CD4-positive, CD25-positive, alpha-beta regulatory T cell (primary cell): Measurements from ENCODE around the gene PCGF6. TPM values are rescaled to one million over a fixed set of nuclear protein-coding genes. Genes with fewer than 3 reads are reported as not detected.
"Not testable (repeated sequence)": the region's sequence is repeated elsewhere in the genome, so short reads cannot be mapped to it uniquely, and the experiment has no call there.

ENCODE experiments used
- ATAC-seq, 2 donors: fragments of 150-1000 bp; cut with Tn5 transposase; one replicate each; pipeline ENCODE4 v1.10.0; 2021; ENCODE audit warnings: low read depth in 2 of 2, moderate number of reproducible peaks in 2 of 2, moderate library complexity in 1 of 2
- DNase-seq, 3 donors: peaks; one replicate each; pipeline versions ENCODE4 v3.0.0 to v3.0.0-alpha.2; 2012 to 2022; ENCODE audit warnings: mixed read lengths in 1 of 3
- H3K27ac ChIP-seq: one replicate; pipeline ENCODE4 v1.7.0; 2013; ENCODE audit warnings: mild to moderate bottlenecking, low read length; ENCODE audit not compliant: insufficient read depth, poor library complexity, severe bottlenecking
- H3K27me3 ChIP-seq: one replicate; pipeline ENCODE4 v1.7.0; 2013; ENCODE audit warnings: low read length; ENCODE audit not compliant: control insufficient read depth, insufficient read depth
- H3K36me3 ChIP-seq: one replicate; pipeline ENCODE4 v1.7.0; 2013; ENCODE audit warnings: mild to moderate bottlenecking, low read length, moderate library complexity; ENCODE audit not compliant: control insufficient read depth, insufficient read depth
- H3K4me1 ChIP-seq: 2 replicates; pipeline ENCODE4 v1.7.0; 2013; ENCODE audit warnings: mild to moderate bottlenecking, low read length; ENCODE audit not compliant: insufficient read depth, control insufficient read depth, poor library complexity, severe bottlenecking
- H3K4me3 ChIP-seq: one replicate; pipeline ENCODE4 v1.7.0; 2013; ENCODE audit warnings: low read depth, mild to moderate bottlenecking, low read length, moderate library complexity
- H3K9me3 ChIP-seq, 2 experiments: 1 replicate in 1 of 2; 2 replicates in 1 of 2; pipeline ENCODE4 v1.7.0; 2013; ENCODE audit warnings: low read length in 2 of 2, mild to moderate bottlenecking in 1 of 2, moderate library complexity in 1 of 2; ENCODE audit not compliant: control insufficient read depth in 2 of 2
- H3K27ac Mint-ChIP-seq, 3 donors: one replicate each; pipeline ENCODE4 v1.8.0; 2020 to 2022; ENCODE audit warnings: mild to moderate bottlenecking in 3 of 3, mixed read lengths in 3 of 3, moderate library complexity in 2 of 3
- H3K27me3 Mint-ChIP-seq: one replicate; pipeline ENCODE4 v1.8.0; 2022; ENCODE audit warnings: mild to moderate bottlenecking, mixed read lengths
- H3K36me3 Mint-ChIP-seq: one replicate; pipeline ENCODE4 v1.8.0; 2020; ENCODE audit warnings: mixed read lengths
- H3K4me1 Mint-ChIP-seq, 4 donors: one replicate each; pipeline ENCODE4 v1.8.0; 2020 to 2022; ENCODE audit warnings: mixed read lengths in 4 of 4, mild to moderate bottlenecking in 1 of 4
- H3K4me3 Mint-ChIP-seq, 4 donors: one replicate each; pipeline ENCODE4 v1.8.0; 2020 to 2022; ENCODE audit warnings: mild to moderate bottlenecking in 4 of 4, mixed read lengths in 4 of 4, moderate library complexity in 3 of 4
- H3K9me3 Mint-ChIP-seq, 7 donors: one replicate each; pipeline ENCODE4 v1.8.0; 2020 to 2022; ENCODE audit warnings: mixed read lengths in 7 of 7, mild to moderate bottlenecking in 3 of 7, moderate library complexity in 2 of 7
- polyA plus RNA-seq, 4 donors: library from polyadenylated mRNA; unstranded; fragments of 300-500 nt; fragmentation: Illumina TruSeq; gene quantifications; one replicate each; pipeline ENCODE4 v1.2.3, GENCODE V29; 2021
- total RNA-seq: library from RNA; stranded (reverse); gene quantifications from one replicate; pipeline ENCODE4 v1.2.3, GENCODE V29; 2022

Gene PCGF6
- total and polyA plus RNA-seq, 5 donors from 2014 or later = 6.0 to 10.4 (median 9.0) TPM

DNA sequence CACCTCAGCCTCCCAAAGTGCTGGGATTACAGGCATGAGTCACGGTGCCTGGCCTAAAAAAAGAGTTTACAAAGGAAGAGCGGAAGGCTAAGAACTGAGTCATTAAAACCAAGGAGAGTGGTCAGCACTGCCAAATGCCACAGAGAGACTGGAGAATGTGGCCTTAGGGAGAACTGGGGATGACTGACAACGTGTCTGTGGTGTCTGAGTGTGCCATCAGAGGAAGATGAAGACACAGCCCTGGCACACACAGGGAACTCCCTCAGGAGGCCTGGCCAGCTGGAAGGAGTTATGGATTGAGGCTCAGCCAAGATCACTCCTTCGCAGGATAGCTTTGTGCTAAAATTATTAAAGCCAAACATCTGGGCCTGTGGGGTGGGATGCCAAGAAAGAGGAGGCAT is 77.9 kb downstream of the PCGF6 start:
- peaks cover 16% of the 10 kb centered on the region for H3K4me1 ChIP-seq
- Mint-ChIP-seq H3K4me1 (no peaks in the 10 kb centered on the region), H3K4me3 (peak overlapping the region in 1 of 4 donors; percentile 35), H3K36me3 (no peaks in the 10 kb centered on the region), H3K9me3 (no peaks in the 10 kb centered on the region), H3K27ac (no peak overlapping the region), H3K27me3 (peaks cover 40% of the 10 kb centered on the region)
- no peaks in the 10 kb centered on the region for H3K36me3 ChIP-seq
- no peaks in the 10 kb centered on the region for H3K9me3 ChIP-seq
- no peak overlapping the region for H3K4me3 ChIP-seq
- H3K27ac ChIP-seq = no peak overlapping the region
- ATAC-seq (no peak), DNase-seq (no peak)
- peaks cover 6% of the 10 kb centered on the region for H3K27me3 ChIP-seq

DNA sequence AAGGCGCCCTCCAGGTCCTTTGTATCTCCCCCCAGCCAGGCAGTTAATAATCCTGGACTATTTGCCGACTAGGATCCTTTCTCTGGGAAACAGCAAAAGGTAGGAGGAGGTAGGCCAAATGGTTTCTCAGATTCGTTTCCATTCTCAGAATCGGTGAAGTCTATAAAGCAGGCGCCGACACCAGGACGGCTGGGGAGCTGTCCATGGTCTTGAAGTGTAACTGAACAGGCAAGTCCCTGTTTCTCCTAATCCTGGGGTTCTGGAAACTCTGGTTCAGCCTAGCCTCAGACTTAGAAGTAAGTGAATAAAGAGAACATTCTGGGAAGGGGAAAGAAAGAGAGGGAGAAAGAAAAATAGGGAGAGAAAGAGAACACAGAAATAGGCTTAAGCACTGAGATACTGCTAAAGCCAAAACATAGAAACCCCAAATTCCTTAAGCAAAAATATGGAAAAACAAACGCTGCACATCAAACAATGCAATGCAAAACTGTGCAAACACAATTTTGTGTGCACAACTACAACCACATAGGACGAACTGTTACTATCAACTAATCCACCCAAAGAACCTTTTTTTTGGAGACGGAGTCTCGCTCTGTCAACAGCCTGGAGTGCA is 85.1 kb downstream of the PCGF6 start:
- peak in 2 of 3 donors; percentile 17 to 55 for DNase-seq
- no peak overlapping the region for H3K27ac Mint-ChIP-seq
- no peaks in the 10 kb centered on the region for H3K4me1 ChIP-seq
- peaks cover 27% of the 10 kb centered on the region for H3K27me3 Mint-ChIP-seq
- peaks cover 0 to 4% (median 1%) of the 10 kb centered on the region in 7 donors for H3K9me3 Mint-ChIP-seq
- H3K9me3 ChIP-seq = no peaks in the 10 kb centered on the region
- no peak overlapping the region for H3K27ac ChIP-seq
- no peaks in the 10 kb centered on the region for H3K4me1 Mint-ChIP-seq
- no peak for ATAC-seq
- peaks cover 9% of the 10 kb centered on the region for H3K27me3 ChIP-seq
- no peak overlapping the region for H3K4me3 Mint-ChIP-seq
- H3K36me3 Mint-ChIP-seq = no peaks in the 10 kb centered on the region
- H3K36me3 ChIP-seq = no peaks in the 10 kb centered on the region
- no peak overlapping the region for H3K4me3 ChIP-seq

DNA sequence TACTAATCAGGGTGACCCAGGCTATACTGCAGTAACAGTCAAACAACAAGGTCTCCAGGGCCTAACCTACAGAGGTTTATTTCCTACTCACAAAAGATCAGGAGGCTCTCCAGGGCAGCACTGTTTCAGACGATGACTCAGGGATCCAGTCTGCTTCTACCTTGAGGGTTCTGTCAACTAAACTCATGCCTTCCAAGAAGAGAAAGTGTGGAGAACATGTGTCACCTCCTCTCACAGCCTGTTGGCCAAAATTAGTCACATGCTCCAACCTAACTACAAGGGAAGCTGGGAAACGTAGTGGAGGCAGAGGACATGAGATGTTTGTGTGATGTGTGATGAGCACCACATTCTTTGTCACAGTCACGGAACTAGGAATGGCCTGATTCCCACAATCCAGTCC is 88.7 kb downstream of the PCGF6 start:
- no peaks in the 10 kb centered on the region for H3K36me3 ChIP-seq
- no peak for ATAC-seq
- no peak overlapping the region for H3K4me3 Mint-ChIP-seq
- DNase-seq = no peak
- H3K4me1 Mint-ChIP-seq = no peaks in the 10 kb centered on the region
- no peak overlapping the region for H3K4me3 ChIP-seq
- H3K36me3 Mint-ChIP-seq = peaks cover 4% of the 10 kb centered on the region
- peaks cover 19% of the 10 kb centered on the region for H3K27me3 Mint-ChIP-seq
- H3K9me3 Mint-ChIP-seq = peaks cover 0 to 14% (median 3%) of the 10 kb centered on the region in 7 donors
- H3K27me3 ChIP-seq = peaks cover 9% of the 10 kb centered on the region
- H3K27ac ChIP-seq = no peak overlapping the region
- no peaks in the 10 kb centered on the region for H3K4me1 ChIP-seq
- H3K27ac Mint-ChIP-seq = no peak overlapping the region
- no peaks in the 10 kb centered on the region for H3K9me3 ChIP-seq

DNA sequence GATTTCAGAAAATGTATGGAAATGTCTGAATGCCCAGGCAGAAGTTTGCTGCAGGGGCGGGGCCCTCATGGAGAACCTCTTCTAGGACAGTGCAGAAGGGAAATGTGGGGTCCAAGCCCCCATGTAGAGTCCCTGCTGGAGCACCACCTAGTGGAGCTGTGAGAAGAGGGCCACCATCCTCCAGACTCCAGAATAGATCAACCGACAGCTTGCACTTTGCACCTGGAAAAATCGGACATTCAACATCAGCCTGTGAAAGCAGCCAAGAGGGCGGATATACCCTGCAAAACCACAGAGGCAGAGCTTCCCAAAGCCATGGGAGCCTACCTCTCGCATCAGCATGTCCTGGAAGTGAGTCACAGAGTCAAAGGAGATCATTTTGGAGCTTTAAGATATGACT is 91.0 kb downstream of the PCGF6 start:
- H3K9me3 Mint-ChIP-seq = peaks cover 0 to 14% (median 4%) of the 10 kb centered on the region in 7 donors
- Histone ChIP-seq H3K9me3 (no peaks in the 10 kb centered on the region), H3K4me1 (no peaks in the 10 kb centered on the region), H3K27ac (no peak overlapping the region), H3K27me3 (peaks cover 9% of the 10 kb centered on the region), H3K36me3 (no peaks in the 10 kb centered on the region), H3K4me3 (no peak overlapping the region)
- H3K4me1 Mint-ChIP-seq = no peaks in the 10 kb centered on the region
- peaks cover 6% of the 10 kb centered on the region for H3K27me3 Mint-ChIP-seq
- H3K27ac Mint-ChIP-seq = no peak overlapping the region
- no peak overlapping the region for H3K4me3 Mint-ChIP-seq
- ATAC-seq (no peak), DNase-seq (no peak)
- peaks cover 4% of the 10 kb centered on the region for H3K36me3 Mint-ChIP-seq

DNA sequence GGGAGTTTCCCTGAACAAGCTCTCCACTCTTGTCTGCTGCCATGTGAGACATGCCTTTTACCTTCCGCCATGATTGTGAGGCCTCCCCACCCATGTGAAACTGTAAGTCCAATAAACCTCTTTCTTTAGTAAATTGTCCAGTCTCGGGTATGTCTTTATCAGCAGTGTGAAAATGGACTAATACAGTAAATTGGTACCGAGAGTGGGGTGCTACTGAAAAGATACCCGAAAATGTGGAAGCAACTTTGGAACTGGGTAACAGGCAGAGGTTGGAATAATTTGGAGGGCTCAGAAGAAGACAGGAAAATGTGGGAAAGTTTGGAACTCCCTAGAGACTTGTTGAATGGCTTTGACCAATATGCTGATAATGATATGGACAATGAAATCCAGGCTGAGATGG is 92.0 kb downstream of the PCGF6 start:
- H3K36me3 Mint-ChIP-seq, H3K27ac ChIP-seq, H3K9me3 ChIP-seq, H3K36me3 ChIP-seq, H3K4me3 Mint-ChIP-seq, H3K4me1 ChIP-seq, H3K4me1 Mint-ChIP-seq, H3K4me3 ChIP-seq, H3K27me3 ChIP-seq, ATAC-seq, H3K27ac Mint-ChIP-seq, H3K27me3 Mint-ChIP-seq, DNase-seq: not testable (repeated sequence)
- peaks cover 0 to 14% (median 5%) of the 10 kb centered on the region in 7 donors for H3K9me3 Mint-ChIP-seq

DNA sequence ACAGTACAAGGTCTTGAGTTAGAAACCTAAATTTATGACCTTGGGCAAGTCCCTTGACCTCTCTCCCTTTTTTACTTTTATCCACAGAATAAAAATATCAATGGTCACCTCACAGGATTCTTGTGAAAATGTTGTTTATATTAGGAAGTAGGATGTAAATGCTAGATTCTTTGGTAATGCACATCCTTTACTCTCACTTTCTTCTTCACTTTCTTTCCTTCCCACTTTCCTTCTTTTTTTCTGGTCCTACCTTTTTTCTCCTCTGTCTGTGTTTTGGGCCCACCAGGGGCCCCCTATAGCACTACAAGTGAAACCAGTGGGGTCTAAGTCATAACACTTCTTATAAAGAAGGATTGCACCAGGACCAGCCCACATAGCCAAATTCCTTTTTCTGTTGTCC is 93.1 kb downstream of the PCGF6 start:
- no peaks in the 10 kb centered on the region for H3K9me3 ChIP-seq
- no peaks in the 10 kb centered on the region for H3K36me3 ChIP-seq
- Mint-ChIP-seq H3K27ac (no peak overlapping the region), H3K9me3 (peaks cover 0 to 14% (median 5%) of the 10 kb centered on the region in 7 donors), H3K36me3 (peaks cover 4% of the 10 kb centered on the region), H3K27me3 (no peaks in the 10 kb centered on the region), H3K4me3 (no peak overlapping the region), H3K4me1 (no peaks in the 10 kb centered on the region)
- H3K27ac ChIP-seq = no peak overlapping the region
- no peak for DNase-seq
- peaks cover 5% of the 10 kb centered on the region for H3K27me3 ChIP-seq
- H3K4me1 ChIP-seq = no peaks in the 10 kb centered on the region
- ATAC-seq = no peak
- no peak overlapping the region for H3K4me3 ChIP-seq

DNA sequence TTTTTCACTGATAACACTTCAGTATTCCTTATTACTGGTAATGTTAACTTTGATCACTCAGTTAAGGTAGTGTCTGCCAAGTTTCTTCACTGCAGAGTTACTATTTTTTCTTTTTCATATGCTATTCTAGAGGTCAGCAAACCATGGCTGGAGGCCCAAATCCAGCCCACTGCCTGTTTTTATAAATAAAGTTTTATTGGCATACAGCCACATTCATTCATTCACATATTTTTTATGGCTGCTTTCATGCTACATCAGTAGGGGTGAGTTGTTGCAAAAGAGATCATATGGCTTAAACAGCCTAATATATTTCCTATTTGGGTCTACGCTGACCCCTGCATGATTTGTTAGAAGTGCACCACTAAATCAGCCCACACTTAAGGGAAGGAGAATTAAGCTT is 94.3 kb downstream of the PCGF6 start:
- H3K9me3 Mint-ChIP-seq = peaks cover 0 to 14% (median 5%) of the 10 kb centered on the region in 7 donors
- Histone ChIP-seq H3K9me3 (no peaks in the 10 kb centered on the region), H3K27me3 (no peaks in the 10 kb centered on the region), H3K4me3 (no peak overlapping the region), H3K36me3 (no peaks in the 10 kb centered on the region), H3K27ac (no peak overlapping the region), H3K4me1 (no peaks in the 10 kb centered on the region)
- no peaks in the 10 kb centered on the region for H3K27me3 Mint-ChIP-seq
- no peaks in the 10 kb centered on the region for H3K4me1 Mint-ChIP-seq
- no peak overlapping the region for H3K4me3 Mint-ChIP-seq
- DNase-seq (no peak), ATAC-seq (no peak)
- H3K36me3 Mint-ChIP-seq = peaks cover 4% of the 10 kb centered on the region
- H3K27ac Mint-ChIP-seq = no peak overlapping the region

DNA sequence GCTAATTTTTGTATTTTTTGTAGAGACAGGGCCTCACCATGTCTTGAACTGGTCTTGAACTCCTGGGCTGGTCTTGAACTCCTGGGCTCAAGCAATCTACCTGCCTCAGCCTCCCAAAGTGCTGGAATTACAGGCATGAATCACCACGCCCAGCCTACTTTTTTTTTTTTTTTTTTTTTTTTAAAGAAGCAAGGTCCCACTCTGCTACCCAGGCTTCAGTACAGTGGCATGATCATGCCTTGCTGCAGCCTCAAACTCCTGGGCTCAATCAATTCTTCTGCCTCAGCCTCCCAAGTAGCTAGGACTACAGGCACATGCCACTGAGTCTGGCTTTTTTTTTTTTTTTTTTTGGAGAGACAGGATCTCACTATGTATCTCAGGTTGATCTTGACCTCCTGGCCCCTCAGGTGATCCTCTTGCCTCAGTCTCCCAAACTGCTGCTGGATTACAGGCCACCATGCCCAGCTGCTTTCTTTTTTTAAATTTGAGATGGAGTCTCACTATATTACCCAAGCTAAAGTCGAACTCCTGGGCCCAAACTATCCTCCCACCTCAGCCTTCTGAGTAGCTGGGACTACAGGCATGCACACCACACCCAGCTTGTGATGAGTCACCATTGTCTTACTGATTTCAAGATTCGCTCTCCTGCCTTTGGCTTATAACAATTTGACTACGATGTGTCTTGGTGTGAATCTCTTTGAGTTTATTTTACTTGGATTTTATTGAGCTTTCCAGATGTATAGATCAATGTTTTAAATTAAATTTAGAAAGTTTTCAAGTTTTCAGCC is 96.2 kb downstream of the PCGF6 start:
- H3K27me3 Mint-ChIP-seq = peaks cover 7% of the 10 kb centered on the region
- peak overlapping the region in 1 of 3 donors; percentile 46 for H3K27ac Mint-ChIP-seq
- peaks cover 0 to 7% (median 5%) of the 10 kb centered on the region in 7 donors for H3K9me3 Mint-ChIP-seq

More for the DNA sequence above, 96.2 kb downstream of the PCGF6 start:
- Mint-ChIP-seq H3K36me3 (peaks cover 4% of the 10 kb centered on the region), H3K4me3 (no peak overlapping the region), H3K4me1 (peaks cover 0 to 2% (median 0%) of the 10 kb centered on the region in 4 donors)
- Histone ChIP-seq H3K4me1 (no peaks in the 10 kb centered on the region), H3K4me3 (no peak overlapping the region), H3K27ac (no peak overlapping the region), H3K9me3 (no peaks in the 10 kb centered on the region), H3K36me3 (no peaks in the 10 kb centered on the region), H3K27me3 (no peaks in the 10 kb centered on the region)
- ATAC-seq (no peak), DNase-seq (no peak)
